Calu3 (cell line): Measurements from ENCODE around the gene BCAS1. TPM values are rescaled to one million over a fixed set of nuclear protein-coding genes. Genes with fewer than 3 reads are reported as not detected.

ENCODE experiments used
- BruUV-seq: library from RNA; stranded (reverse); fragments of 400-500 nt; replicated peaks from 2 replicates; lab custom pipeline; 2021; lab: Mats Ljungman, UMichigan
- CTCF ChIA-PET: fragments of 300-600 bp; sonication (Branson Sonifier 250); formaldehyde crosslinking; loops from one replicate; lab custom pipeline; 2022; ENCODE audit warnings: antibody characterized with exemption; lab: Charles Lee
- DNase-seq: peaks from one replicate; pipeline ENCODE4 v3.0.0; 2022
- H3K27ac Mint-ChIP-seq: one replicate; pipeline ENCODE4 v1.8.0; 2022; ENCODE audit warnings: mixed read lengths; ENCODE audit not compliant: unreplicated experiment
- H3K27me3 Mint-ChIP-seq: one replicate; pipeline ENCODE4 v1.8.0; 2022; ENCODE audit warnings: mixed read lengths; ENCODE audit not compliant: unreplicated experiment
- H3K36me3 Mint-ChIP-seq: one replicate; pipeline ENCODE4 v1.8.0; 2022; ENCODE audit warnings: mild to moderate bottlenecking, moderate library complexity, mixed read lengths; ENCODE audit not compliant: insufficient read depth, unreplicated experiment
- H3K4me1 Mint-ChIP-seq: one replicate; pipeline ENCODE4 v1.8.0; 2022; ENCODE audit warnings: mild to moderate bottlenecking, low read depth, mixed read lengths; ENCODE audit not compliant: unreplicated experiment
- H3K4me3 Mint-ChIP-seq: one replicate; pipeline ENCODE4 v1.8.0; 2022; ENCODE audit warnings: mild to moderate bottlenecking, low read depth, moderate library complexity, mixed read lengths; ENCODE audit not compliant: unreplicated experiment
- H3K9me3 Mint-ChIP-seq: one replicate; pipeline ENCODE4 v1.8.0; 2022; ENCODE audit warnings: low read depth, mixed read lengths; ENCODE audit not compliant: unreplicated experiment
- intact Hi-C: fragments of 100-400 bp; cut with micrococcal nuclease; formaldehyde crosslinking; loops from one replicate; pipeline ENCODE4 v1.10.0; 2022; ENCODE audit not compliant: unreplicated experiment
- total RNA-seq: library from RNA; stranded (reverse); gene quantifications from 2 replicates; pipeline ENCODE4 v1.2.3, GENCODE V29; 2022
- TF ChIP-seq, protein P1 (sequence below): fragments of 200-600 bp; IDR thresholded peaks from one replicate; pipeline ENCODE4 v1.8.0; 2022; ENCODE audit warnings: antibody characterized with exemption; ENCODE audit not compliant: unreplicated experiment

BCAS1 gene
- total RNA-seq, 1 experiment from 2014 or later = 11.1 TPM

GRCh38 chr20:54112221-54112884 lies 42.0 kb upstream of the BCAS1 start:
- no TSS peak for BruUV-seq
- no peaks in the 10 kb centered on the region for H3K27me3 Mint-ChIP-seq
- TF ChIP-seq, protein P1, sequence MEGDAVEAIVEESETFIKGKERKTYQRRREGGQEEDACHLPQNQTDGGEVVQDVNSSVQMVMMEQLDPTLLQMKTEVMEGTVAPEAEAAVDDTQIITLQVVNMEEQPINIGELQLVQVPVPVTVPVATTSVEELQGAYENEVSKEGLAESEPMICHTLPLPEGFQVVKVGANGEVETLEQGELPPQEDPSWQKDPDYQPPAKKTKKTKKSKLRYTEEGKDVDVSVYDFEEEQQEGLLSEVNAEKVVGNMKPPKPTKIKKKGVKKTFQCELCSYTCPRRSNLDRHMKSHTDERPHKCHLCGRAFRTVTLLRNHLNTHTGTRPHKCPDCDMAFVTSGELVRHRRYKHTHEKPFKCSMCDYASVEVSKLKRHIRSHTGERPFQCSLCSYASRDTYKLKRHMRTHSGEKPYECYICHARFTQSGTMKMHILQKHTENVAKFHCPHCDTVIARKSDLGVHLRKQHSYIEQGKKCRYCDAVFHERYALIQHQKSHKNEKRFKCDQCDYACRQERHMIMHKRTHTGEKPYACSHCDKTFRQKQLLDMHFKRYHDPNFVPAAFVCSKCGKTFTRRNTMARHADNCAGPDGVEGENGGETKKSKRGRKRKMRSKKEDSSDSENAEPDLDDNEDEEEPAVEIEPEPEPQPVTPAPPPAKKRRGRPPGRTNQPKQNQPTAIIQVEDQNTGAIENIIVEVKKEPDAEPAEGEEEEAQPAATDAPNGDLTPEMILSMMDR = no peak
- peak; percentile 83 for DNase-seq
- no peak overlapping the region for H3K4me3 Mint-ChIP-seq
- H3K36me3 Mint-ChIP-seq = peaks cover 50% of the 10 kb centered on the region
- intact Hi-C loops = loop anchor here (2.0 kb wide), 1 partner anchor 20 kb away; no protein-coding TSS in a partner anchor
- peak overlapping the region; percentile 96 for H3K27ac Mint-ChIP-seq
- peaks cover 83% of the 10 kb centered on the region for H3K4me1 Mint-ChIP-seq
- CTCF ChIA-PET = interaction anchor here (1.0 kb wide), 1 partner anchor 9 kb away, joined by 3 read pairs; no protein-coding TSS in a partner anchor
- H3K9me3 Mint-ChIP-seq = peaks cover 7% of the 10 kb centered on the region

GRCh38 chr20:54111460-54111859 lies 41.1 kb upstream of the BCAS1 start:
- BruUV-seq = no TSS peak
- CTCF ChIA-PET = no interaction called here

DNA sequence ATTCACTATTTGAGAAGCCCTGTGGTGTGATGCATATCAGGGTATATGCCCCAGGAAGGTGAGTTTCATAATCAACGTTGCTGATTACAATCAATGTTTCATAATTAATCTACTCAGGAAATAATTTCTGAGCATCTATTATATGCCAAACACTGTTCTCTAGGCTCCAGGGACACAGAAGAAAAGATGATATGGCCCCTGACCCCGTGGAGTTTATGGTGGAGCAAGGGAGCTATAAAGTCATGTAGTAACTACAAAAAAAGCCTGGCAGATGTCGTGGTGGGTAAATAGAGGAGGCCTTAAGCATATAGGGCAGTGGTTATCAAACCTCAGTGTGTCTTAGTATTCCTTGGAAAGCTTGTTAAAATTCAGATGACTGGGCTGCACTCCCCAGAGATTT lies 40.1 kb upstream of the BCAS1 start:
- H3K27me3 Mint-ChIP-seq = no peaks in the 10 kb centered on the region
- peak overlapping the region; percentile 89 for H3K27ac Mint-ChIP-seq
- TF ChIP-seq, protein P1 = no peak
- CTCF ChIA-PET = interaction anchor here (0.6 to 1.3 kb wide), 2 partner anchors 13 to 39 kb away, joined by 3 to 4 read pairs; no protein-coding TSS in a partner anchor
- H3K36me3 Mint-ChIP-seq = peaks cover 40% of the 10 kb centered on the region
- H3K9me3 Mint-ChIP-seq = peaks cover 7% of the 10 kb centered on the region
- peaks cover 80% of the 10 kb centered on the region for H3K4me1 Mint-ChIP-seq
- intact Hi-C loops = no loop called here
- BruUV-seq = no TSS peak
- no peak overlapping the region for H3K4me3 Mint-ChIP-seq
- no peak for DNase-seq

More at GRCh38 chr20:54111460-54111859, 41.1 kb upstream of the BCAS1 start:
- Mint-ChIP-seq H3K4me1 (peaks cover 87% of the 10 kb centered on the region), H3K36me3 (peaks cover 50% of the 10 kb centered on the region), H3K27ac (peak overlapping the region; percentile 96), H3K27me3 (no peaks in the 10 kb centered on the region), H3K9me3 (peaks cover 7% of the 10 kb centered on the region), H3K4me3 (no peak overlapping the region)
- TF ChIP-seq, protein P1 = no peak
- no peak for DNase-seq
- intact Hi-C loops = no loop called here

- Mint-ChIP-seq H3K4me3 (no peak overlapping the region), H3K36me3 (peaks cover 37% of the 10 kb centered on the region), H3K9me3 (peaks cover 7% of the 10 kb centered on the region), H3K27me3 (no peaks in the 10 kb centered on the region), H3K27ac (peak overlapping the region; percentile 89), H3K4me1 (peaks cover 80% of the 10 kb centered on the region)
- CTCF ChIA-PET = interaction anchor here (1.3 to 2.1 kb wide), 2 partner anchors 13 to 23 kb away, joined by 4 to 5 read pairs; no protein-coding TSS in a partner anchor
- intact Hi-C loops = no loop called here
- no TSS peak for BruUV-seq
- no peak for DNase-seq
- TF ChIP-seq, protein P1 = no peak
Observed at GRCh38 chr20:54110041-54110440, 39.6 kb upstream of the BCAS1 start.
